ENCODE measurements around the gene INHBE. TPM values are rescaled to one million over a fixed set of nuclear protein-coding genes. Genes with fewer than 3 reads are reported as not detected.

The INHBE gene
- total and polyA plus RNA-seq, 2 of the 8 experiments (the other 6 are each of a cell fraction or from before 2014, with no cell fraction given): 10.2 to 18.8 TPM

DNA sequence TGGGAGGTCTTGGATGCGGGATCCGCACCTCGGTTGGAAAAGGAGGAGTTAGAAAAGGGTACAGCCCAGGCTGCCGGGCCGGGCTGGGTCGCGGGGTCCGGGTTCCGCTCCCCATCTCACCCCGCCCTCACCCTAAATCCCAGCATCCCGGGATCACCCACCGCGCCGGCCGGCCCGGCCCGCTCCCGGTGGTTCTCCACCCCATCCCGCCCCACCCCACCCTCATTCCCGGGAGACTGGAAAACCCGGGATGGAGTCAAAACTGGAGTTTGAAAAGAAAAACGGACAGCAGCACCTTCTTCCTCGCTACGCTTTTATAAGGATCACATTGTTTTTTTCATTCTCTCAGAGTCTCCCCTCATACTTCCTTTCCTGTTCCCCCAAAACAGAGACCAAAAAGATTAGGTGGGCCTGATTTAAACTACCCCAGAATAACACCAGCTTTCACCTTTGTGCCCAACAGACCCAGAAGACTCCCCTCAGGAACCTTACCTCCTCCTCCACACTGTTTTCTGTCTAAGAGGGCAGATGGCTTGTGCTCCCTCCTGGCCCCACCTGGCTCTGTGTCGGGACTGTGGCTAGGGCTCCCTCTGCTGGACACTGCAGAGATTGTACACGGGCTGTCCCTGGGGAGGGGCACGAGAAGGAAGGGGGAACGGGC, 7.3 kb downstream of the INHBE start:
- Histone ChIP-seq H3K4me2 (ENCODE audit: insufficient read depth in 1 of 2, low read depth in 2 of 2, low read length in 2 of 2) (peak overlapping the region; percentile 84 to 95), H3K36me3 (ENCODE audit: control insufficient read depth in 2 of 4, insufficient read depth in 4 of 4, low read length in 3 of 4) (peaks cover 0 to 3% (median 0%) of the 10 kb centered on the region in 4 experiments; a peak in 5 of 8 replicates), H2AFZ (ENCODE audit: low read length) (no peak overlapping the region), H3K4me1 (replicated peaks in 1 of 4; ENCODE audit: control insufficient read depth in 3 of 4, insufficient read depth in 4 of 4, low read length in 3 of 4) (peaks cover 0 to 7% (median 1%) of the 10 kb centered on the region in 4 experiments; a peak in 3 of 7 replicates), H2BK15ac (ENCODE audit: low read length) (no peak overlapping the region), H3K4ac (replicated peaks; ENCODE audit: insufficient read length, low read depth, low read length) (no peak overlapping the region), H3K56ac (replicated peaks; ENCODE audit: insufficient read length, low read depth, low read length) (peak overlapping the region; percentile 67), H3K23me2 (ENCODE audit: low read depth, low read length) (peaks cover 4% of the 10 kb centered on the region; the same call in 1 of the 2 replicates), H2BK20ac (ENCODE audit: low read length) (no peak overlapping the region), H3K14ac (ENCODE audit: insufficient read length) (no peak overlapping the region), H3K27ac (ENCODE audit: low read depth, low read length) (peak overlapping the region; percentile 80), H2AK5ac (ENCODE audit: low read depth, low read length) (no peak overlapping the region), H3K27me3 (replicated peaks in 1 of 4; ENCODE audit: control insufficient read depth in 3 of 4, extremely low read depth in 1 of 4, insufficient read depth in 3 of 4, low read length in 3 of 4) (no peaks in the 10 kb centered on the region), H4K5ac (ENCODE audit: insufficient read length, low read depth, low read length) (peak overlapping the region; percentile 85), H3K9ac (replicated peaks in 1 of 4; ENCODE audit: extremely low read depth in 1 of 4, low read depth in 3 of 4, low read length in 3 of 4) (peak overlapping the region in 3 of 4 experiments; percentile 25 to 83 (median 65); a peak in 3 of 7 replicates), H4K91ac (replicated peaks; ENCODE audit: insufficient read length, low read length) (peak overlapping the region; percentile 40), H3K18ac (ENCODE audit: extremely low read depth, low read length) (peak overlapping the region; percentile 98), H4K20me1 (replicated peaks in 1 of 2; ENCODE audit: control insufficient read depth in 1 of 2, insufficient read depth in 2 of 2, low read length in 2 of 2) (peaks cover 0 to 2% of the 10 kb centered on the region in 2 experiments), H2BK12ac (ENCODE audit: low read depth, low read length) (peak overlapping the region; percentile 90; the same call in 1 of the 2 replicates), H2BK120ac (replicated peaks; ENCODE audit: low read depth, low read length) (peak overlapping the region; percentile 91), H3K4me3 (ENCODE audit: extremely low read depth in 1 of 4, insufficient read depth in 2 of 4, low read depth in 3 of 4, low read length in 4 of 4) (peak overlapping the region; percentile 72 to 91 (median 86)), H3K23ac (ENCODE audit: insufficient read length) (no peak overlapping the region), H3K79me2 (ENCODE audit: control insufficient read depth in 1 of 2, insufficient read depth in 2 of 2, low read length in 2 of 2) (peaks cover 0 to 7% of the 10 kb centered on the region in 2 experiments; a peak in 1 of 4 replicates), H2BK5ac (ENCODE audit: low read depth, low read length) (peak overlapping the region; percentile 98), H3K9me3 (ENCODE audit: insufficient read depth in 2 of 2, low read depth in 1 of 2, low read length in 1 of 2) (no peaks in the 10 kb centered on the region), H4K8ac (ENCODE audit: extremely low read depth, insufficient read depth, low read length) (peak overlapping the region; percentile 60; the same call in 1 of the 2 replicates), H3K79me1 (ENCODE audit: low read depth, low read length) (no peaks in the 10 kb centered on the region)
- POLR2A ChIA-PET (ENCODE audit: partially characterized antibody): interaction anchor here (1.0 to 6.4 kb wide), 8 partner anchors 7 to 231 kb away, joined by 3 to 51 read pairs (median 4); partner anchors contain the start of genes INHBE and SHMT2
- WGBS, 2 experiments (ENCODE audit: extremely low coverage in 1 of 2, insufficient coverage in 1 of 2, insufficient read length in 1 of 2, insufficient replicate concordance in 2 of 2, low coverage in 1 of 2, low lambda C conversion rate in 2 of 2, missing lambda C conversion rate in 1 of 2): 3% methylated on average over 18 of the region's 28 CpGs; no CpG with 5 or more reads in 1 of the 2 experiments
- FAIRE-seq (peak; percentile 87), DNase-seq (ENCODE audit: low read depth in 1 of 2, low spot score in 2 of 2) (peak; percentile 84 to 96)
- CTCF ChIA-PET (ENCODE audit: partially characterized antibody): interaction anchor here (0.7 to 18.5 kb wide), 18 partner anchors 10 to 337 kb away, joined by 3 to 478 read pairs (median 4); partner anchors contain the start of genes ARHGAP9, MARS1 and STAC3
- TF ChIP-seq ZNF274 (IDR thresholded peaks at IDR 0.05; ENCODE audit: borderline replicate concordance, extremely low read depth, low read length) (no peak), RAD21 (IDR thresholded peaks at IDR 0.05 in 1 of 2, conservative IDR thresholded peaks at IDR 0.05 in 1 of 2; ENCODE audit: low read depth in 2 of 2, low read length in 2 of 2) (peak; percentile 78 to 87), SIN3A (conservative IDR thresholded peaks at IDR 0.05 in 1 of 2, IDR thresholded peaks at IDR 0.05 in 1 of 2; ENCODE audit: low read depth in 1 of 2, low read length in 2 of 2) (peak in 1 of 2 experiments; percentile 63; a peak in 3 of 4 replicates), CREB1 (IDR thresholded peaks at IDR 0.05) (peak; percentile 77), E2F6 (IDR thresholded peaks at IDR 0.05) (peak; percentile 47; the same call in 1 of the 2 replicates), EP300 (IDR thresholded peaks at IDR 0.05; ENCODE audit: borderline replicate concordance in 1 of 2, low read depth in 2 of 2, low read length in 2 of 2) (no peak), PHF8 (conservative IDR thresholded peaks at IDR 0.05; ENCODE audit: low read depth, low read length) (peak; percentile 30; the same call in 1 of the 2 replicates), TBP (IDR thresholded peaks at IDR 0.05; ENCODE audit: low read depth, low read length) (peak; percentile 59; the same call in 1 of the 2 replicates)
- TF ChIP-seq, protein P1, sequence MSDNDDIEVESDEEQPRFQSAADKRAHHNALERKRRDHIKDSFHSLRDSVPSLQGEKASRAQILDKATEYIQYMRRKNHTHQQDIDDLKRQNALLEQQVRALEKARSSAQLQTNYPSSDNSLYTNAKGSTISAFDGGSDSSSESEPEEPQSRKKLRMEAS (IDR thresholded peaks at IDR 0.05): peak; percentile 84
